HCT116 (cell line): ENCODE data around the gene ANKRD29.

ENCODE experiments used
- CEBPB ChIP-seq: IDR thresholded peaks from 2 replicates; pipeline ENCODE4 v1.6.1; 2012; ENCODE audit warnings: low read depth
- CTCF ChIP-seq, 3 experiments: fragments of 200-600 bp in 1 of 3; sonication (generic) in 1 of 3; IDR thresholded peaks in 2 of 3; conservative IDR thresholded peaks in 1 of 3; 2 replicates each; pipeline ENCODE4 v1.5.1; 2012 to 2017; ENCODE audit warnings: low read depth in 2 of 3, low read length in 2 of 3, antibody characterized with exemption in 1 of 3, borderline replicate concordance in 1 of 3, control low read depth in 1 of 3, mild to moderate bottlenecking in 1 of 3, mixed read lengths in 1 of 3, mixed run types in 1 of 3, moderate library complexity in 1 of 3; ENCODE audit not compliant: insufficient read depth in 1 of 3
- EGR1 ChIP-seq: IDR thresholded peaks from 2 replicates; pipeline ENCODE4 v1.6.1; 2012; ENCODE audit warnings: low read depth
- EZH2 ChIP-seq: fragments of 200-600 bp; sonication (generic); IDR thresholded peaks from 2 replicates; pipeline ENCODE4 v1.6.1; 2017; ENCODE audit warnings: antibody characterized with exemption, mixed run types
- EZH2phosphoT487 ChIP-seq: fragments of 200-600 bp; IDR thresholded peaks from 2 replicates; pipeline ENCODE4 v1.6.1; 2018; ENCODE audit warnings: antibody characterized with exemption, borderline replicate concordance
- FOSL1 ChIP-seq: IDR thresholded peaks from 2 replicates; pipeline ENCODE4 v1.6.1; 2012; ENCODE audit warnings: low read depth
- MAX ChIP-seq: IDR thresholded peaks from 2 replicates; pipeline ENCODE4 v1.6.1; 2012
- POLR2A ChIP-seq: IDR thresholded peaks from 2 replicates; pipeline ENCODE4 v1.7.0; 2011; ENCODE audit warnings: borderline replicate concordance; ENCODE audit not compliant: insufficient read depth, insufficient read length; ENCODE audit errors: extremely low read depth
- POLR2AphosphoS5 ChIP-seq: IDR thresholded peaks from 2 replicates; pipeline ENCODE4 v1.6.1; 2011; ENCODE audit warnings: mild to moderate bottlenecking, low read depth, low read length, moderate library complexity
- SIN3A ChIP-seq: IDR thresholded peaks from 2 replicates; pipeline ENCODE4 v1.6.1; 2012; ENCODE audit warnings: low read depth
- TCF7L2 ChIP-seq: IDR thresholded peaks from 2 replicates; pipeline ENCODE4 v1.7.0; 2011; ENCODE audit warnings: borderline replicate concordance, inconsistent platforms; ENCODE audit not compliant: insufficient read depth, insufficient read length; ENCODE audit errors: extremely low read depth
- YY1 ChIP-seq: IDR thresholded peaks from 2 replicates; pipeline ENCODE4 v1.6.1; 2011; ENCODE audit warnings: low read length, low read depth, moderate library complexity, mild to moderate bottlenecking; ENCODE audit not compliant: insufficient replicate concordance; ENCODE audit errors: extremely low read depth
- ZBTB33 ChIP-seq: IDR thresholded peaks from 2 replicates; pipeline ENCODE4 v1.6.1; 2011; ENCODE audit warnings: mild to moderate bottlenecking, low read length, moderate library complexity; ENCODE audit not compliant: insufficient replicate concordance; ENCODE audit errors: extremely low read depth

GRCh38 chr18:23550898-23551297 is 111.8 kb downstream of the ANKRD29 start:
- TF ChIP-seq POLR2A (no peak), TCF7L2 (no peak), CTCF (IDR thresholded peaks at IDR 0.05 in 2 of 3, conservative IDR thresholded peaks at IDR 0.05 in 1 of 3; ENCODE audit: borderline replicate concordance in 1 of 3, insufficient read depth in 1 of 3, low read depth in 2 of 3, low read length in 2 of 3) (no peak), YY1 (no peak), POLR2AphosphoS5 (no peak), FOSL1 (no peak), MAX (no peak), EGR1 (no peak), ZBTB33 (no peak), EZH2phosphoT487 (no peak), CEBPB (no peak), SIN3A (no peak), EZH2 (no peak)
